Placental pericyte (primary cell): ENCODE measurements around the gene COL15A1. TPM values are rescaled to one million over a fixed set of nuclear protein-coding genes. Genes with fewer than 3 reads are reported as not detected.

ENCODE experiments used
- total RNA-seq: library from RNA; depleted of rRNA; stranded (reverse); fragments of >200 nt; gene quantifications from 2 replicates; pipeline ENCODE4 v1.2.3, GENCODE V29; 2012

The COL15A1 gene
- 5.4 and 108 TPM in 2 replicates for total RNA-seq

DNA sequence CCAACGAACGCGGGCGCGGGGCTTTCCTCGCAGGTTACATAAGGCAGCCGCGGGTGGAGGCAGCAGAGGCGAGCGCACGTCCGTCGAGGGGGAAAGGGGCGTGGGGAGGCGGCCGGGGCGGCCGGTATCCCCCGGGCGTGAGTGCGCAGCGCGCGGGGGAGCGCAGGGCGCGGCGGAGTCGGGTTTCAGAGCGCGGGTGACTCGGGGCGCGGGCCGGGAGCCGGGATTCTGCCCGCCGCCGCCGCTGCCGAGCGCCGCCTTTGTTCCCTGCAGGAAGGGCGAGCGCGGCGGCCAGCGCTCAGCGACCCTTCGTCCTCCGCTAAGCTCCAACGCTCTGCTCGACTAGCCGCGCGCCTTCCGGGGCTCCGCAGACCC is at the start of gene COL15A1:
Gene COL15A1, plus strand, starts transcription at position 226 of the 375 bp plus-strand sequence. CDS start 155 bp downstream, outside the sequence.

GRCh38 chr9:99104459-99105151 is 160.9 kb downstream of the COL15A1 start, which contains the start of gene TGFBR1:
TSS of gene TGFBR1 (plus strand) at chr9:99105113. CDS start at chr9:99105206, 93 bp downstream.

Other genes with a start within 250 kb of the COL15A1 start
- 0.44 and 8.3 TPM in 2 replicates for gene GABBR2, start 235.0 kb upstream of the COL15A1 start, total RNA-seq
- gene ANKS6, start 147.4 kb upstream of the COL15A1 start, total RNA-seq: 17.3 and 19.5 TPM in 2 replicates
- gene GALNT12, start 136.2 kb upstream of the COL15A1 start, total RNA-seq: 2.9 and 23.6 TPM in 2 replicates
- 55.4 and 136 TPM in 2 replicates for gene TGFBR1, start 161.2 kb downstream of the COL15A1 start, total RNA-seq